Measurements from ENCODE around the gene PCK2.
"Not testable (repeated sequence)": the region's sequence is repeated elsewhere in the genome, so short reads cannot be mapped to it uniquely, and the experiment has no call there.

PCK2 gene

DNA sequence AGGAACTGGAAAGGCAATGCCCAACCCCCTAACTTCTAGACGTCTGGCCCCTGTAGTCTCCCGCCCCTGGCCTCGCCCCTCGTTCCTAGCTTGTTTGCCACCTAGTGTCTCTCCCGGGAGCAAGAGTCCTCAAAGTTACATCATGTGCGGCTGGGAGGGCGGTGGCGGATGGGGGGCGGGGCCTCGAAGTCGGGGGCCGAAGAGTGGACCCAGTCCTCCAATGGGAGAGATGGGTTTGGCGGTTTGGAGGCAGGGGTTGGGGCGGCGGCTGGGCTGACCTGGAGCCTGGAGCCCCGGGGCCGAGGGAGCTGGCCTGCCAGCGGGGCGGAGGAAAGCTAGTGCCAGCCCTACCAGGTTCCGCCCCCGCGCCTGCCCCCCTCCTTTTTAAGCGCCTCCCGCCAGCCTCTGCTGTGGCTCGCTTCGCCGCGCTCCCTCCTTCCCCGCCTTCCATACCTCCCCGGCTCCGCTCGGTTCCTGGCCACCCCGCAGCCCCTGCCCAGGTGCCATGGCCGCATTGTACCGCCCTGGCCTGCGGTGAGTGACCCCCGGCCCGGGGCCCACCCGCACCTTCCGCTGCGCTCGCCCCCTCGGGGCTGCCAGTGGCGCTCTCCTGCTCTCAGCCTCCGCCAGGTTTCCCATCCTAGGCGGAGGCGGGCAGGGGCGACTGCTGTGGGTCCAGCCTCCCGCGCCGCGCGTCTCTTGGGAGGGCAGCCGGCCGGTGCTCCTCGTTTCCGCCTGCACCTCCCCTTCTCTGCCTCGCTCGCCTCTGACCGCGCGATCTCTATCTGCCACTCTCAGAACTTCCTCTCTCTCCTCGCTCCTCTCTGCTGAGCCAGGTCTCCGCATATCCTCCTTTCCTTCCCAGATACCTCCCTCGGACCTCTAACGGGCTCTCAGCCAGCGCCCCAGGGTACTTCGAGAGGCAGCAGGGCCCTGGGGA lies at the start of gene PCK2:
TSS of gene PCK2 (plus strand) at position 411 of the 940 bp plus-strand sequence. CDS start at position 506, 95 bp downstream.
- peak; percentile 97 for DNase-seq

DNA sequence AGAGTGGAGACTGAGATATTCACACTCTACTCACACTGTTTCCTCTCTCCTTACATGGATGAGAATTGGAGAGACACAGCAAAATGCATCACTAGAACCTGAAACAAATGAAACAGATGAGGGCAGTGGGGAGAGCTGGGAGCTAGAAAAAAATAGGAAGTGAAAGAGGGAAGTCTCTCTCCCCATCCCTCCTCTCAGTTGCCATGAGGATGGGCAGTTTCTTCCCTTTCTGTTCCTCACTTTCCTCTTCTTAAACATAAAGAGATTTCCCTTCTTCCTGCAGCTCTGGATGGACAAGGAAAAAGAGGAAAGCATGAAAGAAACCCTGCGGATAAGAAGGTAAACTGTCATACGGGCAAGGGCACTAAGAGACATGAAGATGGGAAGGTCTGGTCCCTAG lies 45.1 kb upstream of the PCK2 start:
- not testable (repeated sequence) for DNase-seq

DNA sequence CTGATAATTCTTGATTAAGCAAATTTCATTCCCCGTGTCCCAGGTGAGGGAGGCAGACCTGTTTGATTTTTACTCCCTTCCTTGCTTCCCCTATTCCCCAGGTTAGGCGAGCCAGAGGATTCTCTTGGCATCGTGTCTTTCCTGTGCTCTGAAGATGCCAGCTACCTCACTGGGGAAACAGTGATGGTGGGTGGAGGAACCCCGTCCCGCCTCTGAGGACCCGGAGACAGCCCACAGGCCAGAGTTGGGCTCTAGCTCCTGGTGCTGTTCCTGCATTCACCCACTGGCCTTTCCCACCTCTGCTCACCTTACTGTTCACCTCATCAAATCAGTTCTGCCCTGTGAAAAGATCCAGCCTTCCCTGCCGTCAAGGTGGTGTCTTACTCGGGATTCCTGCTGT lies 43.4 kb upstream of the PCK2 start:
- DNase-seq = not testable (repeated sequence)

DNA sequence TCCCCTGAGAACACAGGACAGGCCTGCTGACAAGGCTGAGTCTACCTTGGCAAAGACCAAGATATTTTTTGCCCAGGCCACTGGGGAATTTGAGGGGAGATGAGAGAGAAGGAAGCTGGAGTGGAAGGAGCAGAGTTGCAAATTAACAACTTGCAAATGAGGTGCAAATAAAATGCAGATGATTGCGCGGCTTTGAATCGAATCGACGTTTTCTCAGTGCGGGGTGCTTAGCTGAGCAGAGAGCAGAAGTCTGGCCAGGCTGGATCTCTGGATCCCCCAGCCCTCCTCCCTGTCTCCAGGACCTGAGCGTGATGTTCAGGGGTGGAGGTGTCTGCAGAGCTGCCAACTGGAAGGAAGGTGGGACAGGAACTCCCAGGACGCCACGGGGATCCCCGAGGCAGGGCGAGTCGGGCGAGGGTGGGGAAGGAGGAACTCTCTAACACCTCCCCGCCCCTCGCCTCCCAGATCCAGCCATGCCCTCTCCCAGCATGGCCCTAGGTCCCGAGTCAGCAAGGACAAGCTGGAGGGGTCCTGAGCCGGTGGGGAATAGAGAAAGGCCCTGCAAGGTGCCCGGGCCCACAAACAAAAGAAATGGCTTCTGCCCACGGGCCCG lies 42.8 kb upstream of the PCK2 start:
- no peak for DNase-seq

DNA sequence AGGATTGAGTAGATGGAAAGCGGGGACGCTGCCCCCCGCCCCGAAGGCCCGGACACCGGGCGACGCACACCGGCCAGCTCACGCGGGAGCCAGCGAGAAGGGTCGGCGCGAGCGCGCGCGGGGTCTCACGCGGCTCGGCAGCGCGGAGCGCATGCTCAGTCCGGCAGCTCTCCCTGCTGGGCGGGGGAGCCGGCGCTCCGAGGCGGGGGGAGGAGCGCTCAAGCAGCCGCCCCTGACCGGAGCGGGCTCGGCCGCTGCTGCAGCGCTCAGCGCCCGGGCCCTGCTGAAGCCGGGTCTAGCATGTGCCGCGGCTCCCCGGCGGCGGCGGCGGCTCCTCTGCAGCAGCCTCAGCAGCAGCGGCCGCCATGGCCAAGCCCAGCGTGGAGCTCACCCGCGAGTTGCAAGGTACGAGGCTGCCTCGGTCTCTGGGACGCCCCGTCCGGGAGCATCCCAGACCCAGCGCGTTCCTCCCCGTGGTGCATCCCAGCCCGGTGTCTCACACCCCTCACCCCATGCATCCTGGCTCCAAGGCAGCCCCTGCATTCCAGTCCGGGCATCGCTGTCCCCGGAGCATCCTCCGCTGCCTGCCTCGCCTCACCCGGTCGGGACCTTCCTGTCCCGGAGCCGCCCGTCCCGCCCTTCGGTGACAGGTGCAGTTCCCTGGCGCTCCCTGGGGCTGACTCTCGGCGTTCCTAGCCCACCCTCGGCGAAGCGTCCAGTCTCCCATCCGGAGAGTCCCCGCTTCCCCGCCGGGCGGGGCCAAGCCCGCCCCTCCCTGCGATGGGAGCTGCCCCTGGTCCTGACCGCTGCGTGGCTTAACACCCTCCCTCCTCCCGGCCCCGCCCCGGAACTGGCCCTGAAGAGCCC lies 42.1 kb upstream of the PCK2 start, which contains the start of gene CARMIL3:
TSS of gene CARMIL3 (plus strand) at position 221 of the 867 bp plus-strand sequence. CDS start at position 366, 145 bp downstream.
- peak; percentile 63 for DNase-seq

DNA sequence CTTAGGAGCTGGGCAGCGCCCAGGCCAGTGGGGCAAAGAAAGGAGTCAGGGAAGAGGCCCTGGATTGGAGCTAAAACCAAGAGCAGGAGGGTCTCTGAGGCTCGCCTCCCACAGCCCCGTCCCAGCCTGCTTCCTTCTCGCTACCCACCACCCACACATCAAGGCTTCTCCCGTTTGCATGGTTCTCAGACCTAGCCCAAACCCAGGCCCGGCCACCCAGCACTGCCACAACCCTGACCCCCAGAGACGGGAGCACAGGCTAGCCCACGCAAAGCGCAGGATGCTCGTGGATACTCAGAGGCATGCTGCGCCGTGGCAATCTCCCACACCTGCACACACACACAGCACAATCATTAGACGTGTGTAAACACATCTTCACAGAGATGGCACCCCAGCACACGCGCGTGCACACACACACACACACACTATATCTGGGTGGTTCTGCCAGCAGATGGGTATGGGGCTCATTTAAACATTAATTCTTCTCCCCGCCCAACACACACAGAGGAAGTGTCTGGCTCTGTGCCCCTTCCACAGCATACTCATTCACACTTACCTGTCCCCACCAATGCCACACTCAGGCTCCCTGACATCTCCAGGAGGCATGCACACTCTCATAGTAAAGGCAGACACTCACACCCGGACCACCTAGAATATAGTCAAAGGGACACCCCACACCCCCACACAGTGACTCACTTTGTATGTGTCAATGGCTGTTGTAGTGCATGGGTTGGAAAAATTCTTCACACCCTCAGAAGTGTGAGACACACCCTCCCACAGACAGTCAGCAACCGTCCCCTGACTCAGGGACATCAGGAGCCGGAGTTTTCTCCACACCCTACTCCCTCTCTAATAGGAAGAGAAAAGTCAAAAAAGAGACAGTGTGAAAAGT lies 41.2 kb upstream of the PCK2 start:
- no peak for DNase-seq

DNA sequence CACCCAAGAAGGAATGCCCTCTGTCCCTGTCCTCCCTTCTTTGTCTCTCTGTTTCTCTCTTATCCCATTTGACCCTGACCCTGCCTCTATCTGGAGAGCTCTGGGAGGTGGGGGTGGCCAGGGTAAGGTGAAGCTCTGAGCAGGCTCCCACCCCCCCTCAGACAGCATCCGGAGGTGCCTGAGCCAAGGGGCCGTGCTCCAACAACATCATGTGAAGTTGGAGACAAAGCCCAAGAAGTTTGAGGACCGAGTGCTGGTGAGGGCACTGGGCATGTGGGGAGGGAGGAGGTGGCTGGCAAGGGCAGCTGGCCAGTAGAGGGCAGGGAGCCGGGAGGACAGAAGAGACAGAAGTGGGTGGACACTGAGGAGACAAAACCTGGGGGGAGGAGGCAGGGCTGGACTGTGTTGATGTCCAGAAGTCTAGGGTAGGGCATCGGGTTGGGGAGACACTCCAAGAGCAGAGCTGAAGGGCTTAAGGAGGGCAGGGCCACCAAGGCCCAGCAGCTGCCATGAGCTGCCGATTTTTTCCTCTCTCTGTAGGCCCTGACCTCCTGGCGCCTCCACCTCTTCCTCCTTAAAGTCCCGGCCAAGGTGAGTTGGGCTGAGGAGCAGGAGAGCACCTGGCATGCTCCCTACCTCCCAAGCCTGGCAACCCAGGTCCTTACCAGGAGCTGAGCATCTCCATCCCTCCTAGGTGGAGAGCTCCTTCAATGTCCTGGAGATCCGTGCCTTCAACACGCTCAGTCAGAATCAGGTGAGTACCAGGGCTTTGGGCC lies 40.4 kb upstream of the PCK2 start:
- no peak for DNase-seq

DNA sequence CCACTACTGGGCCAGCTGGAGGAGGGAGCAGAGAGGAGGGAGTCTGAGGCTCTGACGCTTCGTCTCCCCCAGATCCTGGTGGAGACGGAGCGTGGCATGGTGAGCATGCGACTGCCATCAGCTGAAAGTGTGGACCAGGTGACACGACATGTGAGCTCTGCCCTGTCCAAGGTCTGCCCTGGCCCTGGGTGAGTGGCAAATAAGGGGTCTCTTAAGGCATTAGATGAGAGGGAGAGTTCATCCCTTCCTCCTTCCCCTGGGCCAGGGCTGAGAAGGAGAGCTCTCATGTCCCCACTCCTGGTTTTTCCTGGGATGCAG lies 39.8 kb upstream of the PCK2 start:
- no peak for DNase-seq

DNA sequence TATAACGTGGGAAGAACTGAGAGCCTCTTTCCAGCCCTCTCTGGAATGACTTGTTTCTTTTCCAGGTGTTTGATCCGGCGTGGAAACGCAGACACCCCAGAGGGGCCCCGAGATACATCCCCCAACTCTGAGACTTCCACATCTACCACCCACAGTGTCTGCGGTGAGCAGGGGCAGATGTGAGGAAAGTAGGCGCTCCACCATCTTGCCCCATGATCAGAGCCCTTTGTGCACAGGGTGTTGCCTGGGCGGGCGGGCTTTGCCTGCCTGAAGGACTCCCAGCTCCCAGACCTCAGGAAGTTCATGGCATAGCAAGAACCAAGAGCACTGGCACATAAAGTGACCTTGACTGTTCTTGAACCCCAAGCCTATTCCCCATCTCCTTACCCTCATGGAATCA lies 39.5 kb upstream of the PCK2 start:
- no peak for DNase-seq

DNA sequence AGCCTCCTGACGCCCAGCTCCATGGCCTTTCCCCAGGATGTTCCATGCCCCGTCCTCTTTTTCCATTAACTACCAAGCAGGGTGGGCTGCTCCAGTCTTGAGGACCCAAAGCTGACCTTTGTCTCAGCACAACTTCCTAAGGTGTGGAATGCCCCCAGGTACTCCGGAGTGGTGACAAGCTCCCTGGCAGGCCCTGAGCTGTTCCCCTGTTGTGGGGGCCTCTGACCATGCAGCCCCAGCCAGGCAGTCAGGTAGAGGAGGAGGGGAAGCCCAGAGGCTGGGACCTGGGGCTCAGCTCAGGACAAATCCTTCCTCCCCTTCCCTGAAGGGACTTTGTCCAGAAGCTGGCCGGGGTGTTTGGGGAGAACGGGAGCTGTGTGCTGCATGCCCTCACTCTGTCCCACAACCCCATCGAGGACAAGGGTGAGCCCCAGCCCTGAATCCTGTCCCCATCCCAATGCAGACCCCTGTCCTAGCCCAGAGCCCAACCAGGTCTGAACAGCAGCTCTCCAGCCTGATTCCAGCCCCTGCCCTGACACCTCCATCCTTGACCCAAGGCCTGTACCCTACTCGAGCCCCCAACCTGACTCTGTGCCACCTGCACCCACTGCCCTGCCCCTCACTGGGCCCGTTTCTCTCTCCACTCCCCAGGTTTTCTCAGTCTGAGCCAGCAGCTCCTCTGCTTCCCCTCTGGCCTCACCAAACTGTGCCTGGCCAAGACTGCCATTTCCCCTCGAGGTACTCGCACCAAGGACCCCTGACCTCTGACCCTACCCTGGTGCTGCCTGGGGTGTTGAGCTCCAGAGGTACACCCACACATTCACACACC lies 37.9 kb upstream of the PCK2 start:
- DNase-seq = no peak

DNA sequence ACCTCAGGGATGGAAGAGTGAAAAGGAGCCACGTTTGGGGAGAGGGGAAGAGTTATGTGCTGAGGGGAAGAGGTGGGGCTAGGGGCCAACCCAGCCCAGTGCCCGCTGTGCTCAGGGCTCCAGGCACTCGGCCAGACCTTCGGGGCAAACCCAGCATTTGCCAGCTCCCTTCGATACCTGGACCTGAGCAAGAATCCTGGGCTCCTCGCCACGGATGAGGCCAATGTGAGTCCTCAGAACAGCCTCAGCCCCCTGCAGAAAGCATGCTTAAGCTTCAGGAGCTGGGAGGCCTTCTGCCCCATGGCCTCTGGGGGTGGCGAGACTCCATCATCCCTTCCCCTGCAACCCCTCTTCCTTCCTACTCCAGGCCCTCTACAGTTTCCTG lies 37.3 kb upstream of the PCK2 start:
- DNase-seq = no peak

DNA sequence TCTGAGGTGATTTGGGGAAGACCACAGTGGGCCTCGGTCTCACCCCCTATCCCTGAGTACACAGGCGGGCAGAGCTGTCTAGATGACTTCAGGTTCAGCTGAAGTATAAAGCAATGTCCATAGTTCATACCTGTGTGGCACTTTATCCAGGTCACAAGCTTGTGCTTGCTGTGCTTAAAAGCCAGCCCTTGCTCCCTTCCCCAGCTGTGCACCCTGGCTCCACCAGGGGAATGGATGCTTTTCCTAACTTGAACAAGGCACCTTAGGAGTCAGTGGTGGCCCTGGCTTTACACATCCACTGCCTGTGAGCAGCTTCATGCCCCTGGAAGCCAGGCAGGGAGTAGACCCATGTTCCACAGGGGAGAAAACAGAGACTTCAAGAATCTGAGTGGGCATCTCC lies 36.8 kb upstream of the PCK2 start:
- DNase-seq = no peak

DNA sequence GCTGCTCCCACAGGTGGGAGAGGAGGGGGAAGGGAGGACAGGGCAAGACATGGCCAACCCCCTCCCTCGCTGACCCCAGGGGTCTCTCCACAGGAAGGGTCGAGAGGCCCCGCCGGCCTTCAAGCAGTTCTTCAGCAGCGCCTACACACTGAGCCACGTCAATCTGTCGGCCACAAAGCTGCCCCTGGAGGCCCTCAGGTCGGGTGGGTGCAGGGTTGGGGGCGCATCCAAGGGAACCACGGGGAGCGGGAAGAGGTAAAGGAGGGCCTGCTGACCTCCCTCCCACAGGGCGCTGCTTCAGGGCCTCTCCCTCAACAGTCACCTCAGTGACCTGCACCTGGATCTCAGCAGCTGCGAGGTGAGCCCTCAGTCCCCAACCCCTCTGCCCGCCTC lies 36.2 kb upstream of the PCK2 start:
- DNase-seq = no peak

DNA sequence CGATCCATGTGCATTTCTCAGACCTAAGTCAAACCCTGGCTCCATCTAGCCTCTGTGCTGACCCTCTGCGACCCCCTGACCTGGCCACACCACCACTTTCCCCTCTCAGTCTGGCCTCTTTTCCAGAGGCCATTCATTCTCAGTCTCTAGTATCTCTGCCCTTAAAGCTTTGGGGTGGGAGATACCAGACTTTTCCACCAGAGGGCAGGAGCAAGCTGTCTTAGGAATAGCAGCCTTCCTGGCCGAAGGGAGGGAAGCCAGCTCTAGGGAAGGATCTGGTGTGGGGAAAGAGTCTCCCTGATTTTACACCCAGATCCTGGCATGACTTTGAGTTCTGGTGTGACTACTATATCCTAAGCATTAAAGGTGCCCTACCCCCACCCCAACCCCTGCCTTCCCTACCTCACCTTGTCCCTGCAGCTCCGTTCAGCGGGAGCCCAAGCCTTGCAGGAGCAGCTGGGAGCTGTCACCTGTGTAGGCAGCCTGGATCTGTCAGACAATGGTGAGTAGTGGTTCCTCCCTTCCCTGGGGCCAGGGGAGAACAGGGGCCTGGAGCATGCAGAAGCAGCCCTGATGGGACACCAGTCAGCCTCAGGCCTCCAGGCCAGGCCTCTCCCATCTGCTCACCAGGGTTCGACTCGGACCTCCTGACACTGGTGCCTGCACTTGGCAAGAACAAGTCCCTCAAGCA lies 35.7 kb upstream of the PCK2 start:
- peak; percentile 82 for DNase-seq

DNA sequence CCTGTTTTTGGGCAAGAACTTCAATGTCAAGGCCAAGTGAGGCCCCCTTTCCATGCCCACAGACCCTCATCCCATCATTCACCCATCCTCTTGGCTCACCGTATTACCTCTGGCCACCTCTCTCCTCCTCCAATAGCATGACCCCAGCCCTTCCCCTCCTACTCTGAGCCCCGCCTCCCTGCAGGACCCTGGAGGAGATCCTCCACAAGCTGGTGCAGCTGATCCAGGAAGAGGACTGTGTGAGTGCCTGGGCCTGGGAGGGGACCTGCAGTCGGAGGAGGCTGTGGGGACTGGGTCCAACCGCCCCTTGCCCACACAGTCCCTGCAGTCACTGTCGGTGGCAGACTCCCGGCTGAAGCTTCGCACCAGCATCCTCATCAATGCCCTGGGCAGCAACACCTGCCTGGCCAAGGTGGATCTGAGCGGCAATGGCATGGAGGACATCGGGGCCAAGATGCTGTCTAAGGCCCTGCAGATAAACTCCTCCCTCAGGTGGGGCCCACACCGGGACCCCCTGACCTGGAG lies 35.1 kb upstream of the PCK2 start:
- DNase-seq = no peak

DNA sequence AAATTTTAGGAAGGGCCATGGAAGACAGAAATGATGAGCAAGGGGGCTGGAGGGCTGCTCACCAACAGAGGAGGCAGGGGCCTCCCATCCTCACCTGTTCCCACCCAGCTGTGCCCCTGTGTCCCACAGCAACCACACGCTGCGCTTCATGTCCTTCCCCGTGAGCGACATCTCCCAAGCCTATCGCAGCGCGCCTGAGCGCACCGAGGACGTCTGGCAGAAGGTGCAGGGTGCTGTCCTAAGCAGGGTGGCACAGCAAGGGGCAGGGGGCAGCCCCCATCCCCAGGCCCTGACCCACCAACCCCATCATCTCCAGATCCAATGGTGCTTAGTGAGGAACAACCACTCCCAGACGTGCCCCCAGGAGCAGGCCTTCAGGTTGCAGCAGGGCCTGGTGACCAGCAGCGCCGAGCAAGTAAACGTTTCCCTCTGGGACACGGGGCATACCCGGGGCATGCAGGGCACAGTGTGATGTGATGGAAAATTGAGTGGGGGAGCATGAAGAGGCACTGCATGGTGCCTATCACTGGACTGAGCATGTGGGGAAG lies 34.2 kb upstream of the PCK2 start:
- DNase-seq = no peak

DNA sequence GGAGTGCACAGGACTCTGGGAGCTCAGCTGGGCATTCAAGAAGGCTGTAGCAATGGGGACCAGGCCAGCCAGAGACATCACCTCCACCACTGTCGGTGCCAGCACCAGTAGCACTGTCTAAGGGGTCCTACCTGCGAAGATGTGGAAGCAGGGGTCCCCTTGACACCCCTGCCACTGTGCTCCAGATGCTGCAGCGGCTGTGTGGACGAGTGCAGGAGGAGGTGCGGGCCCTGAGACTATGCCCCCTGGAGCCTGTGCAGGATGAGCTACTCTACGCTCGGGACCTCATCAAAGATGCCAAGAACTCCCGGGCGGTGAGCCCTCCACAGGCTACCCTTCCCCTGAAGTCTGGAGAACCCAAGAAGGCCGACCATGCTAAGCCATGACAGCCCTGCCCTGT lies 33.7 kb upstream of the PCK2 start:
- no peak for DNase-seq

DNA sequence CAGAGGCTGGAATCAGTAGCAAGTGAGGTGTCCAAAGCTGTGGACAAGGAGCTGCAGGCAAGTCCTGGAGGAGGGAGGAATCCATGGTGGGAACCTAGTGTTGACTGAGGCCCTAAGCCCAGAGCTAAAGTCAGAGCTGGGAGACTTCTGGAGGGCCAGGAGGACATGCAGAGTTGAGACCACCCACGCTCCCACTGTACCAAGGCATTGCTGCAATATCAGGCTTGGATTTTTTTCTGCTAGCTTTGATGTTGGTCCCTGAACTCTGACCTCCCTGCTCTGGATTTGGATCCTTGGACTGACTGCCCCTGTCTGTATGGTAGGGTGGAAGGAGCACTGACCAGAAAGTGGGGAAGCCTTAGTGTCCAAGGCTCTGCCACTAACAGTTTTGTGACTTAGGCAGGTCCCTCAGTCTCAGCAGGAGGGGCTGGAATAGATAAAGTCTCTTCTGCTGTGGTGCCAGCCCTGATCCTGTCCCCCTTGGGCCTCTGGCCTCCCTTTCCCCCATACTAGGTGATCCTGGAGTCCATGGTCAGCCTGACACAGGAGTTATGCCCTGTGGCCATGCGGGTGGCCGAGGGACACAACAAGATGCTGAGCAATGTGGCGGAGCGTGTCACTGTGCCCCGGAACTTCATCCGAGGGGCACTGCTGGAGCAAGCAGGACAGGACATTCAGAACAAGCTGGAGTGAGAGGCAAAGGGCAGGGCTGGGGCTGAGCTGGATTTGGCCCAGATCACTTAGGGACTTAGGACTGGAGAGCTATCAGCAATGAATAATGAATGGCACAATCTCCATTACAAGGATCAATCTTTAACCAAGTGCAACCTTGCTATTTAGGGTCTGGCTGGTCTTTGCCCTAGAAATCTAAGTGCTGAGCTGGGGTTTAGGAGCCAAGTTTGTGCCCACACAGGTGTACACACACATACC lies 32.9 kb upstream of the PCK2 start:
- no peak for DNase-seq

Data from DMS79 treated with DMSO at 0.1 percent for 48 hours (cell line).